ENCODE data around the gene EEF1A1.

EEF1A1 gene

DNA sequence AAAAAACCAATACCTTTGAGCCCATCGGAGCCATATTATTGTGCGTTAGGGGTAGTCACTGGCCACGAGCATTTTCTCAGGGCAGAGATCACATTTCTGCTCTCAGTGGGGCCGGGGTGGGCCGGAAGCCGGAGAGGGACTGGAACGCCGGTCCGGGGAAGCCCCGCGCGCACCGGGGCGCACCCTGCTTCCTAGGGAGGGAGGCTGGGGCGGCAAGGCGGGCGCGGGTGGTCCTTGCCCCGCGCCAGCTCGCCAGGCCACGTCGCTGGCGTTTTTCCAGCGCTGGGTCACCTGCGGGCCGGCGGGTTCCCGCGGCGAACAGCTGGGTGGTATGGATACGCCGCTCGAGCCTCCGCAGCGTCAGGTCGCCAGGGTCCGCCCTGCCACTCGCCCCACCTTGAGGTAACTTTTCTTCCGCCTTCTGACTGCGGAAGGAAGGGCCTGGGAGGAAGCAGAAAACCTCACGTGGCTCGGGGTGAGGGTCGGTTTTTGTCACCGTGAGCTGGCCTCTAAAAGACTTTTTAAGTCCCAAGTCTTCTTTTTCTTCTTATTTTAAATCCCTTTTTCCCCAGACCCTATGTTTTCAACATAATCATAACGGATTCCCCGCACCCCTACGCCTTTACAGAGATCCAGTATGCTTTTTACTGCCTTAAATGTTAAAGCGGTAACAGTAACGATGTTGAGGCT is 2.7 kb upstream of the EEF1A1 start:
- H3K4me1 ChIP-seq (ENCODE audit: control insufficient read depth, insufficient read depth, low read length) = no peaks in the 10 kb centered on the region
- ChIA-PET CTCF (interaction anchor here (0.7 to 1.6 kb wide), 5 partner anchors 34 to 1688 kb away, joined by 3 to 6 read pairs (median 3); no protein-coding TSS in a partner anchor), POLR2A (interaction anchor here (0.7 to 5.9 kb wide), 5 partner anchors 9 to 130 kb away, joined by 3 to 88 read pairs (median 4); partner anchors contain the start of gene SLC17A5)
- H3K36me3 ChIP-seq (ENCODE audit: control insufficient read depth in 2 of 2, insufficient read depth in 1 of 2, low read length in 2 of 2) = peaks cover 0 to 22% of the 10 kb centered on the region in 2 experiments; a peak in 1 of 3 replicates
- peak overlapping the region; percentile 66 for H3K27ac ChIP-seq (ENCODE audit: extremely low read depth, low read depth, low read length)
- peak overlapping the region; percentile 63 for H3K4me3 ChIP-seq (ENCODE audit: low read depth, low read length)
- no peaks in the 10 kb centered on the region for H3K9me3 ChIP-seq (ENCODE audit: control insufficient read depth, insufficient read depth, low read depth, low read length)
- TF ChIP-seq YY2 (tag by site-specific recombination; IDR thresholded peaks at IDR 0.05) (no peak), MEIS1 (CRISPR knock-in tag; IDR thresholded peaks at IDR 0.05; ENCODE audit: borderline replicate concordance) (no peak), SETDB1 (IDR thresholded peaks at IDR 0.05; ENCODE audit: insufficient read length, low read length) (no peak), ZBTB48 (tag by site-specific recombination; IDR thresholded peaks at IDR 0.05) (peak; percentile 67), ZNF2 (tag by site-specific recombination; IDR thresholded peaks at IDR 0.05) (0 out of 2 replicates have a peak, but pooled peaks have one; percentile 37), ZNF221 (tag by site-specific recombination; IDR thresholded peaks at IDR 0.05; ENCODE audit: borderline replicate concordance) (no peak), ZNF24 (tag by site-specific recombination; IDR thresholded peaks at IDR 0.05) (no peak), ZNF558 (tag by site-specific recombination; IDR thresholded peaks at IDR 0.05) (no peak), MYNN (tag by site-specific recombination; IDR thresholded peaks at IDR 0.05; ENCODE audit: borderline replicate concordance) (no peak), EGR2 (tag by site-specific recombination; IDR thresholded peaks at IDR 0.05; ENCODE audit: low read depth) (no peak), ZNF10 (tag by site-specific recombination; IDR thresholded peaks at IDR 0.05) (no peak), OVOL3 (tag by site-specific recombination; IDR thresholded peaks at IDR 0.05) (no peak), ZNF335 (tag by site-specific recombination; conservative IDR thresholded peaks at IDR 0.05) (peak; percentile 48), HOXC10 (CRISPR knock-in tag; IDR thresholded peaks at IDR 0.05) (no peak), IKZF3 (tag by site-specific recombination; IDR thresholded peaks at IDR 0.05) (no peak; the same call in 1 of the 2 replicates), ZNF843 (tag by site-specific recombination; IDR thresholded peaks at IDR 0.05) (no peak), BCL11B (tag by site-specific recombination; IDR thresholded peaks at IDR 0.05; ENCODE audit: low read depth) (no peak), ZNF157 (tag by site-specific recombination; IDR thresholded peaks at IDR 0.05) (no peak), ZNF423 (tag by site-specific recombination; IDR thresholded peaks at IDR 0.05) (peak; percentile 87), ZIC2 (tag by site-specific recombination; IDR thresholded peaks at IDR 0.05) (peak; percentile 90), ZNF146 (tag by site-specific recombination; IDR thresholded peaks at IDR 0.05) (no peak)
- TF ChIP-seq, protein P1, sequence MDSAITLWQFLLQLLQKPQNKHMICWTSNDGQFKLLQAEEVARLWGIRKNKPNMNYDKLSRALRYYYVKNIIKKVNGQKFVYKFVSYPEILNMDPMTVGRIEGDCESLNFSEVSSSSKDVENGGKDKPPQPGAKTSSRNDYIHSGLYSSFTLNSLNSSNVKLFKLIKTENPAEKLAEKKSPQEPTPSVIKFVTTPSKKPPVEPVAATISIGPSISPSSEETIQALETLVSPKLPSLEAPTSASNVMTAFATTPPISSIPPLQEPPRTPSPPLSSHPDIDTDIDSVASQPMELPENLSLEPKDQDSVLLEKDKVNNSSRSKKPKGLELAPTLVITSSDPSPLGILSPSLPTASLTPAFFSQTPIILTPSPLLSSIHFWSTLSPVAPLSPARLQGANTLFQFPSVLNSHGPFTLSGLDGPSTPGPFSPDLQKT (IDR thresholded peaks at IDR 0.05; ENCODE audit: borderline replicate concordance, low read depth, low read length) = no peak
- TF ChIP-seq, protein P2, sequence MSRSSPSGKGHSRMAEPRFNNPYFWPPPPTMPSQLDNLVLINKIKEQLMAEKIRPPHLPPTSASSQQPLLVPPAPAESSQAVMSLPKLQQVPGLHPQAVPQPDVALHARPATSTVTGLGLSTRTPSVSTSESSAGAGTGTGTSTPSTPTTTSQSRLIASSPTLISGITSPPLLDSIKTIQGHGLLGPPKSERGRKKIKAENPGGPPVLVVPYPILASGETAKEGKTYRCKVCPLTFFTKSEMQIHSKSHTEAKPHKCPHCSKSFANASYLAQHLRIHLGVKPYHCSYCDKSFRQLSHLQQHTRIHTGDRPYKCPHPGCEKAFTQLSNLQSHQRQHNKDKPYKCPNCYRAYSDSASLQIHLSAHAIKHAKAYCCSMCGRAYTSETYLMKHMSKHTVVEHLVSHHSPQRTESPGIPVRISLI (tag by site-specific recombination; IDR thresholded peaks at IDR 0.05) = no peak
- TF ChIP-seq, protein P3, sequence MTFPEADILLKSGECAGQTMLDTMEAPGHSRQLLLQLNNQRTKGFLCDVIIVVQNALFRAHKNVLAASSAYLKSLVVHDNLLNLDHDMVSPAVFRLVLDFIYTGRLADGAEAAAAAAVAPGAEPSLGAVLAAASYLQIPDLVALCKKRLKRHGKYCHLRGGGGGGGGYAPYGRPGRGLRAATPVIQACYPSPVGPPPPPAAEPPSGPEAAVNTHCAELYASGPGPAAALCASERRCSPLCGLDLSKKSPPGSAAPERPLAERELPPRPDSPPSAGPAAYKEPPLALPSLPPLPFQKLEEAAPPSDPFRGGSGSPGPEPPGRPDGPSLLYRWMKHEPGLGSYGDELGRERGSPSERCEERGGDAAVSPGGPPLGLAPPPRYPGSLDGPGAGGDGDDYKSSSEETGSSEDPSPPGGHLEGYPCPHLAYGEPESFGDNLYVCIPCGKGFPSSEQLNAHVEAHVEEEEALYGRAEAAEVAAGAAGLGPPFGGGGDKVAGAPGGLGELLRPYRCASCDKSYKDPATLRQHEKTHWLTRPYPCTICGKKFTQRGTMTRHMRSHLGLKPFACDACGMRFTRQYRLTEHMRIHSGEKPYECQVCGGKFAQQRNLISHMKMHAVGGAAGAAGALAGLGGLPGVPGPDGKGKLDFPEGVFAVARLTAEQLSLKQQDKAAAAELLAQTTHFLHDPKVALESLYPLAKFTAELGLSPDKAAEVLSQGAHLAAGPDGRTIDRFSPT (tag by site-specific recombination; IDR thresholded peaks at IDR 0.05) = peak; percentile 82
- TF ChIP-seq, protein P4, sequence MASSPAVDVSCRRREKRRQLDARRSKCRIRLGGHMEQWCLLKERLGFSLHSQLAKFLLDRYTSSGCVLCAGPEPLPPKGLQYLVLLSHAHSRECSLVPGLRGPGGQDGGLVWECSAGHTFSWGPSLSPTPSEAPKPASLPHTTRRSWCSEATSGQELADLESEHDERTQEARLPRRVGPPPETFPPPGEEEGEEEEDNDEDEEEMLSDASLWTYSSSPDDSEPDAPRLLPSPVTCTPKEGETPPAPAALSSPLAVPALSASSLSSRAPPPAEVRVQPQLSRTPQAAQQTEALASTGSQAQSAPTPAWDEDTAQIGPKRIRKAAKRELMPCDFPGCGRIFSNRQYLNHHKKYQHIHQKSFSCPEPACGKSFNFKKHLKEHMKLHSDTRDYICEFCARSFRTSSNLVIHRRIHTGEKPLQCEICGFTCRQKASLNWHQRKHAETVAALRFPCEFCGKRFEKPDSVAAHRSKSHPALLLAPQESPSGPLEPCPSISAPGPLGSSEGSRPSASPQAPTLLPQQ (tag by site-specific recombination; IDR thresholded peaks at IDR 0.05) = peak; percentile 97
- TF ChIP-seq, protein P5, sequence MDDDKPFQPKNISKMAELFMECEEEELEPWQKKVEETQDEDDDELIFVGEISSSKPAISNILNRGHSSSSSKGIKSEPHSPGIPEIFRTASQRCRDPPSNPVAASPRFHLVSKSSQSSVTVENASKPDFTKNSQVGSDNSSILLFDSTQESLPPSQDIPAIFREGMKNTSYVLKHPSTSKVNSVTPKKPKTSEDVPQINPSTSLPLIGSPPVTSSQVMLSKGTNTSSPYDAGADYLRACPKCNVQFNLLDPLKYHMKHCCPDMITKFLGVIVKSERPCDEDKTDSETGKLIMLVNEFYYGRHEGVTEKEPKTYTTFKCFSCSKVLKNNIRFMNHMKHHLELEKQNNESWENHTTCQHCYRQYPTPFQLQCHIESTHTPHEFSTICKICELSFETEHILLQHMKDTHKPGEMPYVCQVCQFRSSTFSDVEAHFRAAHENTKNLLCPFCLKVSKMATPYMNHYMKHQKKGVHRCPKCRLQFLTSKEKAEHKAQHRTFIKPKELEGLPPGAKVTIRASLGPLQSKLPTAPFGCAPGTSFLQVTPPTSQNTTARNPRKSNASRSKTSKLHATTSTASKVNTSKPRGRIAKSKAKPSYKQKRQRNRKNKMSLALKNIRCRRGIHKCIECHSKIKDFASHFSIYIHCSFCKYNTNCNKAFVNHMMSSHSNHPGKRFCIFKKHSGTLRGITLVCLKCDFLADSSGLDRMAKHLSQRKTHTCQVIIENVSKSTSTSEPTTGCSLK (tag by site-specific recombination; IDR thresholded peaks at IDR 0.05) = no peak
- TF ChIP-seq, protein P6, sequence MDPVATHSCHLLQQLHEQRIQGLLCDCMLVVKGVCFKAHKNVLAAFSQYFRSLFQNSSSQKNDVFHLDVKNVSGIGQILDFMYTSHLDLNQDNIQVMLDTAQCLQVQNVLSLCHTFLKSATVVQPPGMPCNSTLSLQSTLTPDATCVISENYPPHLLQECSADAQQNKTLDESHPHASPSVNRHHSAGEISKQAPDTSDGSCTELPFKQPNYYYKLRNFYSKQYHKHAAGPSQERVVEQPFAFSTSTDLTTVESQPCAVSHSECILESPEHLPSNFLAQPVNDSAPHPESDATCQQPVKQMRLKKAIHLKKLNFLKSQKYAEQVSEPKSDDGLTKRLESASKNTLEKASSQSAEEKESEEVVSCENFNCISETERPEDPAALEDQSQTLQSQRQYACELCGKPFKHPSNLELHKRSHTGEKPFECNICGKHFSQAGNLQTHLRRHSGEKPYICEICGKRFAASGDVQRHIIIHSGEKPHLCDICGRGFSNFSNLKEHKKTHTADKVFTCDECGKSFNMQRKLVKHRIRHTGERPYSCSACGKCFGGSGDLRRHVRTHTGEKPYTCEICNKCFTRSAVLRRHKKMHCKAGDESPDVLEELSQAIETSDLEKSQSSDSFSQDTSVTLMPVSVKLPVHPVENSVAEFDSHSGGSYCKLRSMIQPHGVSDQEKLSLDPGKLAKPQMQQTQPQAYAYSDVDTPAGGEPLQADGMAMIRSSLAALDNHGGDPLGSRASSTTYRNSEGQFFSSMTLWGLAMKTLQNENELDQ (tag by site-specific recombination; IDR thresholded peaks at IDR 0.05; ENCODE audit: low read depth) = no peak

All from HEK293 (cell line).